Natural killer cell (primary cell): ENCODE measurements around the gene TUBD1. TPM values are rescaled to one million over a fixed set of nuclear protein-coding genes. Genes with fewer than 3 reads are reported as not detected.
"Not testable (repeated sequence)": the region's sequence is repeated elsewhere in the genome, so short reads cannot be mapped to it uniquely, and the experiment has no call there.

Source experiments
- ATAC-seq, 3 donors: fragments of 150-1000 bp in 2 of 3; fragments of 200-7000 bp in 1 of 3; cut with Tn5 transposase; 1 replicate in 1 of 3; 2 replicates in 2 of 3; pipeline ENCODE4 v1.10.0; 2021; ENCODE audit warnings: mild to moderate bottlenecking in 2 of 3, moderate library complexity in 2 of 3
- DNase-seq, 2 donors: peaks; one replicate each; pipeline versions ENCODE4 v3.0.0 to v3.0.0-alpha.2; 2013 to 2021; ENCODE audit warnings: mixed read lengths in 1 of 2
- H3K27ac ChIP-seq: one replicate; pipeline ENCODE4 v1.5.1; 2013; ENCODE audit warnings: mild to moderate bottlenecking, low read length
- H3K27me3 ChIP-seq: one replicate; pipeline ENCODE4 v1.6.1; 2013; ENCODE audit warnings: low read length; ENCODE audit not compliant: control insufficient read depth, insufficient read depth
- H3K36me3 ChIP-seq: one replicate; pipeline ENCODE4 v1.6.1; 2013; ENCODE audit warnings: low read length; ENCODE audit not compliant: control insufficient read depth, insufficient read depth
- H3K4me1 ChIP-seq: one replicate; pipeline ENCODE4 v1.6.1; 2013; ENCODE audit warnings: low read length; ENCODE audit not compliant: control insufficient read depth, insufficient read depth
- H3K4me3 ChIP-seq: one replicate; pipeline ENCODE4 v1.5.1; 2013; ENCODE audit warnings: low read length
- H3K9me3 ChIP-seq: one replicate; pipeline ENCODE4 v1.6.1; 2013; ENCODE audit warnings: low read length; ENCODE audit not compliant: control insufficient read depth, insufficient read depth
- H3K27ac Mint-ChIP-seq, 2 donors: one replicate each; pipeline ENCODE4 v1.8.0; 2022; ENCODE audit warnings: mild to moderate bottlenecking in 2 of 2, mixed read lengths in 2 of 2, moderate library complexity in 1 of 2
- H3K27me3 Mint-ChIP-seq, 2 donors: one replicate each; pipeline ENCODE4 v1.8.0; 2022; ENCODE audit warnings: low read depth in 2 of 2, mixed read lengths in 2 of 2
- H3K36me3 Mint-ChIP-seq: one replicate; pipeline ENCODE4 v1.8.0; 2022; ENCODE audit warnings: mixed read lengths
- H3K4me1 Mint-ChIP-seq, 2 donors: one replicate each; pipeline ENCODE4 v1.8.0; 2022; ENCODE audit warnings: mixed read lengths in 2 of 2
- H3K4me3 Mint-ChIP-seq: one replicate; pipeline ENCODE4 v1.8.0; 2022; ENCODE audit warnings: mild to moderate bottlenecking, moderate library complexity, mixed read lengths
- H3K9me3 Mint-ChIP-seq, 2 donors: one replicate each; pipeline ENCODE4 v1.8.0; 2022; ENCODE audit warnings: mixed read lengths in 2 of 2
- WGBS: methylation state at CpG from one replicate; pipeline ENCODE4 v1.1.7; 2013; ENCODE audit warnings: missing lambda C conversion rate; ENCODE audit not compliant: insufficient coverage; 5-methylcytosine and 5-hydroxymethylcytosine counted together
- intact Hi-C: fragments of 100-400 bp; cut with micrococcal nuclease; formaldehyde crosslinking; loops from one replicate; pipeline ENCODE4 v1.14.2; 2022
- total RNA-seq, 4 donors: library from RNA; stranded (reverse); fragments of 120-200 nt in 1 of 4; gene quantifications; one replicate each; pipeline versions ENCODE4 v1.2.3 to v1.2.4, GENCODE V29; 2013 to 2022
- TF ChIP-seq, protein P1 (sequence below): fragments of 200-600 bp; IDR thresholded peaks from one replicate; pipeline ENCODE4 v1.8.0; 2022; ENCODE audit warnings: antibody characterized with exemption

Gene TUBD1
- total RNA-seq, 3 donors from 2014 or later (not counting 1 experiment from before 2014, with no cell fraction given) = 8.4 to 9.0 (median 8.4) TPM

DNA sequence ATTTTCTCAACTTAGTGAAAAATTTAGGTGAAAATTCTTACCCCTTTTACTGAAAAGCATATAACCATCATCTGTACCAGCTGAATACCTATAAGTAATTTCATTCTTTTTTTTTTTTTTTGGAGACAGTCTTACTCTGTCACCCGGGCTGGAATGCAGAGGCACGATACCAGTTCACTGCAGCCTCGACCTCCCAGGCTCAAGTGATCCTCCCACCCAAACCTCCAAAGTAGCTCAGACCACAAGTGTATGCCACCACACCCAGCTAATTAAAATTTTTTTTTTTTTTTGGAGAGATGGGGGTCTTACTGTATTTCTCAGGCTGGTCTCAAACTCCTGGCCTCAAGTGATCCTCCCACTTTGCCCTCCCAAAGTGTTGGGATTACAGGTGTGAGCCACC lies 33.8 kb downstream of the TUBD1 start:
- Histone ChIP-seq H3K27ac (no peak overlapping the region), H3K4me3 (no peak overlapping the region), H3K4me1 (no peaks in the 10 kb centered on the region), H3K27me3 (no peaks in the 10 kb centered on the region), H3K36me3 (peaks cover 20% of the 10 kb centered on the region), H3K9me3 (no peaks in the 10 kb centered on the region)
- no peak overlapping the region for H3K27ac Mint-ChIP-seq
- no peaks in the 10 kb centered on the region for H3K9me3 Mint-ChIP-seq
- H3K27me3 Mint-ChIP-seq = no peaks in the 10 kb centered on the region
- intact Hi-C loops = loop anchor here (1.0 kb wide), 1 partner anchor 106 kb away; no protein-coding TSS in a partner anchor
- H3K4me3 Mint-ChIP-seq = no peak overlapping the region
- 82% methylated on average over 3 of the region's 3 CpGs for WGBS
- no peaks in the 10 kb centered on the region for H3K4me1 Mint-ChIP-seq
- ATAC-seq (no peak), DNase-seq (no peak)
- TF ChIP-seq, protein P1, sequence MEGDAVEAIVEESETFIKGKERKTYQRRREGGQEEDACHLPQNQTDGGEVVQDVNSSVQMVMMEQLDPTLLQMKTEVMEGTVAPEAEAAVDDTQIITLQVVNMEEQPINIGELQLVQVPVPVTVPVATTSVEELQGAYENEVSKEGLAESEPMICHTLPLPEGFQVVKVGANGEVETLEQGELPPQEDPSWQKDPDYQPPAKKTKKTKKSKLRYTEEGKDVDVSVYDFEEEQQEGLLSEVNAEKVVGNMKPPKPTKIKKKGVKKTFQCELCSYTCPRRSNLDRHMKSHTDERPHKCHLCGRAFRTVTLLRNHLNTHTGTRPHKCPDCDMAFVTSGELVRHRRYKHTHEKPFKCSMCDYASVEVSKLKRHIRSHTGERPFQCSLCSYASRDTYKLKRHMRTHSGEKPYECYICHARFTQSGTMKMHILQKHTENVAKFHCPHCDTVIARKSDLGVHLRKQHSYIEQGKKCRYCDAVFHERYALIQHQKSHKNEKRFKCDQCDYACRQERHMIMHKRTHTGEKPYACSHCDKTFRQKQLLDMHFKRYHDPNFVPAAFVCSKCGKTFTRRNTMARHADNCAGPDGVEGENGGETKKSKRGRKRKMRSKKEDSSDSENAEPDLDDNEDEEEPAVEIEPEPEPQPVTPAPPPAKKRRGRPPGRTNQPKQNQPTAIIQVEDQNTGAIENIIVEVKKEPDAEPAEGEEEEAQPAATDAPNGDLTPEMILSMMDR = no peak
- H3K36me3 Mint-ChIP-seq = no peaks in the 10 kb centered on the region

DNA sequence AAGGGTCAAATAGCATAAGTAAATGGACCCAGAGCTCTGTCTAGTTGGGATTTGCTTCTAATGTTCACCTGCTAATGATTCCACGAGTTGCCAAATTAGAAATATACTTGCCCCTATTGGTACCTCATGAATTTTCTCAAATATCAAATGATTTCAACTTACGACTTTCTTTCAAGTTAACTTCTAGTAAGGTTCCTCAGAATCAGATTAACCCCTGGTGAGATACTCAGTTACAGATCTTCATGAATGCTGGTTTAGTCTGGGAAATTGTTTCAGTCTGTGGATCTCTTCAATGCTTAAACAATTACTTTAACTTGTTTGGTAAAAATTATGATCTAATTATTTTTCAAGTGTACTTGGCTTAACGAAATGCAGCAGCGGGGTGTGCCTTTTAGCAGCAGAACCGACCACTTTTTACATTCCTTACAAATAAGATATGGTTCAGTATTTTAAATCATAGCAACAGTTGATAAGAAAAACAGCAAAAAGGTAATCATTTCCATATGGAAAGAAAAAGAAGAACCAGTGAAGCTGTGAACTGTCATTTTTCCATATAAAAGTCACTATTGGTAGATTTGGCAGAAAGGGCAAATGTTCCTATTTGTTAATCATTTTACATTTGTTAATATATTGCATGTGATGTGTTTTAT lies 34.5 kb downstream of the TUBD1 start:
- peaks cover 16% of the 10 kb centered on the region for H3K36me3 ChIP-seq
- no peak for ATAC-seq
- H3K9me3 Mint-ChIP-seq = no peaks in the 10 kb centered on the region
- no peaks in the 10 kb centered on the region for H3K36me3 Mint-ChIP-seq
- TF ChIP-seq, protein P1 = no peak
- intact Hi-C loops = no loop called here
- no peaks in the 10 kb centered on the region for H3K9me3 ChIP-seq
- 83% methylated on average over 1 of the region's 5 CpGs for WGBS
- peak overlapping the region in 1 of 2 donors; percentile 57 for H3K27ac Mint-ChIP-seq
- H3K4me1 Mint-ChIP-seq = no peaks in the 10 kb centered on the region
- H3K4me1 ChIP-seq = no peaks in the 10 kb centered on the region
- no peak overlapping the region for H3K27ac ChIP-seq
- DNase-seq = no peak
- no peaks in the 10 kb centered on the region for H3K27me3 ChIP-seq
- no peak overlapping the region for H3K4me3 ChIP-seq
- no peak overlapping the region for H3K4me3 Mint-ChIP-seq
- no peaks in the 10 kb centered on the region for H3K27me3 Mint-ChIP-seq

DNA sequence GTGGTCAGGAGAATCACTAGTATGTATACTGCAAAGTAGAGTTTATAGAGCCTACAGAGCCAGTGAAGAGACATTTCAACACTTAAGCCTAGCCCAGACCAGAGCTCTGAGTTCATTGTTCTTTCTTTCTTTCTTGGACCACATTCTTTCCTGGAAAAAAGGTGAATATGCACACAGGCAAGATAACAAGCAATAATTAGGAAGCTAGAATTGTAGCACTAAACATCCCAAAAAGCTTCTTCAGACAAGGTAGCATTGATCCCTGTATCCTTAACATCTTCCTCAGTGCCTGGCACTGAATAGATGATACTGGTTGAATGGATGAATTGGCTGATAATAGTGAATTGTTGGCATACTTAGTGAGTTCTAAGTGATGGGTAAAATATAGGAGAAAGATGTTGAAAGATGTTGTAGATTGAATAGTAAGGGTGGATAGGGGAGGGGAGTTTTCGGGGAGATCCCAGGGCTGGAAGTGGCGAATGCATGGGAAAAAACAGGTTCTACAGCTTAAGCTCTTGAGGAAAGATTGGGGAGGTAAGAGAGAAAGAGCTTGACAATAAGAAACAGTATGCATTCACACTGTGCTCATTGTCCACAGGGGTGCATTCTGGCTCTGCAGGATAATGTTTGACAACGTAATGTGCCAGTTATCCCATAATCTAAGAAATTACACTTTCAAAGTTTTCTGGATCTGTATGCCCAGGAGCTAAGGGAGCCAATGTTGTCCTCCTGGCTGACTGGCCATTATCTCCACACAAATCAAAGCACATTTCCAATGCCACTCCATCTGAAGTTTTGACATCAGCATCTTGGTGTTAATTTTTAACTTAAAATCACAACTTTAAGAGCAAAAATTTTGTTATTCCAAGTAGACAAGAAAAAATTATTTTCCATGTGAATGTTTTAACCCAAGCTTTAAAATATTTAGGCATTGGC lies 35.6 kb downstream of the TUBD1 start:
- Histone ChIP-seq H3K4me1 (no peaks in the 10 kb centered on the region), H3K36me3 (peaks cover 12% of the 10 kb centered on the region), H3K27me3 (no peaks in the 10 kb centered on the region), H3K27ac (no peak overlapping the region), H3K4me3 (no peak overlapping the region), H3K9me3 (no peaks in the 10 kb centered on the region)
- Mint-ChIP-seq H3K4me1 (no peaks in the 10 kb centered on the region), H3K27me3 (no peaks in the 10 kb centered on the region), H3K4me3 (no peak overlapping the region), H3K36me3 (no peaks in the 10 kb centered on the region), H3K9me3 (no peaks in the 10 kb centered on the region), H3K27ac (no peak overlapping the region)
- TF ChIP-seq, protein P1 = no peak
- DNase-seq (no peak), ATAC-seq (no peak)
- WGBS = 95% methylated on average over 3 of the region's 3 CpGs
- intact Hi-C loops = no loop called here

DNA sequence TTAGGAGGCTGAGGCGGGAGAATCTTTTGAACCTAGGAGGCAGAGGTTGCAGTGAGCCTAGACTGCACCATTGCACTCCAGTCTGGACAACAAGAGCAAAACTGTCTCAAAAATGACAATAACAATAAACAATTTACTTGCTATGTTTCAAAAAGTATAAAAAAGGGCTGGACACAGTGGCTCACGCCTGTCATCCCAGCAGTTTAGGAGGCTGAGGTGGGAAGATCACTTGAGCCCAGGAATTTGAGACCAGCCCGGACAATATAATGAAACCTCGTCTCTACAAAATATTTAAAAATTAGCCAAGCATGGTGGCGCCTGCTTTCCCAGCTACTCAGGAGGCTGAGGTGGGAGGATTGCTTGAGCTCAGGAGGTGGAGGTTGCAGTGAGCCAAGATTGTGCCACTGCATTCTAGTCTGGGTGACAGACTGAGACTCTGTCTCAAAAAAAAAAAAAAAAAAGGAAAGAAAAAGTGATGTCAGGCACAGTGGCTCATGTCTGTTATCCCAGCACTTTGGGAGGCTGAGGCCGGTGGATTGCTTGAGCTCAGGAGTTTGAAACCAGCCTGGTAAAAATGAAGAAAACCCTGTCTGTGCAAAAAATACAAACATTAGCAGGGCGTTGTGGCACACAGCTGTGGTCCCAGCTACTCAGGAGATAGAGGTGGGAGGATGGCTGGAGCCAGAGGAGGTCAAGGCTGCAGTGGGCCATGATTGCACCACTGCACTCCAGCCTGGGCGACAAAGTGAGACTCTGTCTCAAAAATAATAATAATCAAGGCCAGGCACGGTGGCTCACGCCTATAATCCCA lies 38.6 kb downstream of the TUBD1 start:
- DNase-seq, H3K4me1 ChIP-seq, H3K9me3 Mint-ChIP-seq, ATAC-seq, H3K36me3 ChIP-seq, H3K27me3 ChIP-seq, H3K36me3 Mint-ChIP-seq, intact Hi-C loops, H3K27me3 Mint-ChIP-seq, H3K4me3 Mint-ChIP-seq, H3K27ac ChIP-seq, H3K4me3 ChIP-seq, H3K4me1 Mint-ChIP-seq, H3K9me3 ChIP-seq, H3K27ac Mint-ChIP-seq: not testable (repeated sequence)
- 96% methylated on average over 10 of the region's 10 CpGs for WGBS
